Ovary (tissue), 3 donors: ENCODE data around the gene FAM83E.

ENCODE experiments used
- EP300 ChIP-seq: sonication (generic); formaldehyde crosslinking; IDR thresholded peaks from one replicate; pipeline ENCODE4 v1.6.1; 2017; ENCODE audit warnings: antibody characterized with exemption
- POLR2A ChIP-seq: fragments of 450-650 bp; IDR thresholded peaks from one replicate; pipeline ENCODE4 v1.6.1; 2017; ENCODE audit warnings: antibody characterized with exemption, mild to moderate bottlenecking, moderate library complexity
- TF ChIP-seq, protein P1 (sequence below), 3 donors: fragments of 450-650 bp in 2 of 3; fragments of 200-600 bp in 1 of 3; IDR thresholded peaks; one replicate each; pipeline versions ENCODE4 v1.5.1 to v1.8.0; 2016 to 2022; ENCODE audit warnings: antibody characterized with exemption in 3 of 3, mild to moderate bottlenecking in 1 of 3
- donor health status: DM: no; HTN: no; CAD: no.

DNA sequence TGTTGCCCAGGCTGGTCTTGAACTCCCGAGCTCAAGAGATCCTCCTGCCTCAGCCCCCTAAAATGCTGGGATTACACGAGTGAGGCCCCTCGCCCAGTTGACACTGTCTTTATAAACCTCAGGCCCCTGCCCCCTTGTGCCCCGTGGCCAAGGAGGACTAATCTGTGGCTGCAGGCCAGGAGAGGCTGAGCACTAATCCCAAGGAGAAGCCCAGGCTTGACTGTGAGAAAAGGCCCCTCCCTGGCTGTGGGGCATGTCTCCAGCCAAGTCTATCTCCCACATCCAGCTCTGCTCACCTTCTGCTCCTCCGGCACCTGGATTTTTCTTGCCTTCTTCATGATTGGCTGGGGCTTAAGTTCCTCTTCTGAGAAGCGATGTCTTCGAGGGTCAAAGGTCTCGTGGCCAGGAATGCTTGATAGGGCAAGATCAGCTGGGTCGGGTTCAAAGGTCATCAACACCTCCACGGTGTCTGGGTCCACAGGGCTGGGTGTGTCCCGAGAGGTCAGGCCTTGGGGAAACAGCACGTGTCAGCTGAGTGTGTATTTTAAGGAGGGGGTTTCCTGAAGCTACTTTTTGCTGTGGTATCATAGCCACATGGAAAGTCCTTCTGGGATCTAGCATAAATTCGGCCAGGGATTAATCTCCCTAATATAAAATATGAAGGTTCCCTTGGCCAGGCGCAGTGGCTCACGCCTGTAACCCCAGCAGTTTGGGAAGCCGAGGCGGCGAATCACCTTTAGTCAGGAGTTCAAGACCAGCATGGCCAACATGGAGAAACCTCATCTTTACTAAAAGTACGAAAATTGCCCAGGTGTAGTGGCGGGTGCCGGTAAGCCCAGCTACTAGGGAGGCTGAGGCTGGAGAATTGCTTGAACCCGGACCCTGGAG is 18.5 kb upstream of the FAM83E start:
- TF ChIP-seq POLR2A (no peak), EP300 (no peak)
- TF ChIP-seq, protein P1, sequence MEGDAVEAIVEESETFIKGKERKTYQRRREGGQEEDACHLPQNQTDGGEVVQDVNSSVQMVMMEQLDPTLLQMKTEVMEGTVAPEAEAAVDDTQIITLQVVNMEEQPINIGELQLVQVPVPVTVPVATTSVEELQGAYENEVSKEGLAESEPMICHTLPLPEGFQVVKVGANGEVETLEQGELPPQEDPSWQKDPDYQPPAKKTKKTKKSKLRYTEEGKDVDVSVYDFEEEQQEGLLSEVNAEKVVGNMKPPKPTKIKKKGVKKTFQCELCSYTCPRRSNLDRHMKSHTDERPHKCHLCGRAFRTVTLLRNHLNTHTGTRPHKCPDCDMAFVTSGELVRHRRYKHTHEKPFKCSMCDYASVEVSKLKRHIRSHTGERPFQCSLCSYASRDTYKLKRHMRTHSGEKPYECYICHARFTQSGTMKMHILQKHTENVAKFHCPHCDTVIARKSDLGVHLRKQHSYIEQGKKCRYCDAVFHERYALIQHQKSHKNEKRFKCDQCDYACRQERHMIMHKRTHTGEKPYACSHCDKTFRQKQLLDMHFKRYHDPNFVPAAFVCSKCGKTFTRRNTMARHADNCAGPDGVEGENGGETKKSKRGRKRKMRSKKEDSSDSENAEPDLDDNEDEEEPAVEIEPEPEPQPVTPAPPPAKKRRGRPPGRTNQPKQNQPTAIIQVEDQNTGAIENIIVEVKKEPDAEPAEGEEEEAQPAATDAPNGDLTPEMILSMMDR (IDR thresholded peaks at IDR 0.05): no peak
